ENCODE data around the gene GPNMB. TPM values are rescaled to one million over a fixed set of nuclear protein-coding genes. Genes with fewer than 3 reads are reported as not detected.

GPNMB gene
- total RNA-seq, 2 experiments from 2014 or later, result 1.2 to 1.5 TPM

- Mint-ChIP-seq H3K9me3 (no peaks in the 10 kb centered on the region), H3K4me1 (ENCODE audit: low read depth) (no peaks in the 10 kb centered on the region), H3K27me3 (no peaks in the 10 kb centered on the region), H3K4me3 (no peak overlapping the region), H3K27ac (no peak overlapping the region), H3K36me3 (ENCODE audit: low read depth) (no peaks in the 10 kb centered on the region)
- DNase-seq (no peak), ATAC-seq (no peak)
- intact Hi-C loops (cut with micrococcal nuclease), result no loop called here
- ChIA-PET CTCF (no interaction called here), POLR2A (interaction anchor here (0.6 kb wide), 1 partner anchor 223 kb away, joined by 3 read pairs; no protein-coding TSS in a partner anchor)
- no peak for TF ChIP-seq CTCF (IDR thresholded peaks at IDR 0.05)
These were observed 10.8 kb upstream of the GPNMB start for GRCh38 chr7:23235813-23236221.

DNA sequence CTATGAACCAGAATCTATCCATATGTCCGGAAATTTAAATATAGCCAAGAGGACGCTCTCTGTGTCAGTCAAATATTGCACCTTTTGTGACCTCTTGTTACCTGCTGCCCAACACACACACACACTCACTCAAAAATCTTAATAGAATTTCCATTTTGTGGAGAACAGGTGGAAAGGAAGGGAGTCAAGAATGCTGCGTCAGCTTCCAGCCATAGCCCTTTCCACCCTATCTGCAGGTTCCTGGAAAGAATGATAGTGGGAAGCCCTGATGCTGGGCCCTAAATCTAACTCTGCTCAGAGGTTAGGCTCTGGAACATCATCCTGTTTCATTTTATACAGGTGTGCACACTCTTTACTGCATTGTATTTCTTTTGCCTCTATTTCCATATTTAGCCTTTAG, 9.6 kb upstream of the GPNMB start:
- no peak overlapping the region for H3K4me3 Mint-ChIP-seq
- intact Hi-C loops (cut with micrococcal nuclease), result no loop called here
- no peak for TF ChIP-seq CTCF (IDR thresholded peaks at IDR 0.05)
- ChIA-PET CTCF (no interaction called here), POLR2A (no interaction called here)
- ATAC-seq, result no peak
- H3K9me3 Mint-ChIP-seq, result no peaks in the 10 kb centered on the region
- H3K36me3 Mint-ChIP-seq (ENCODE audit: low read depth), result no peaks in the 10 kb centered on the region
- H3K27ac Mint-ChIP-seq, result no peak overlapping the region
- H3K4me1 Mint-ChIP-seq (ENCODE audit: low read depth), result no peaks in the 10 kb centered on the region
- H3K27me3 Mint-ChIP-seq, result no peaks in the 10 kb centered on the region
- no peak for DNase-seq

- no peak for DNase-seq
- CTCF ChIA-PET, result no interaction called here
- H3K9me3 Mint-ChIP-seq, result no peaks in the 10 kb centered on the region
These were observed 7.5 kb upstream of the GPNMB start for GRCh38 chr7:23238983-23239652.

DNA sequence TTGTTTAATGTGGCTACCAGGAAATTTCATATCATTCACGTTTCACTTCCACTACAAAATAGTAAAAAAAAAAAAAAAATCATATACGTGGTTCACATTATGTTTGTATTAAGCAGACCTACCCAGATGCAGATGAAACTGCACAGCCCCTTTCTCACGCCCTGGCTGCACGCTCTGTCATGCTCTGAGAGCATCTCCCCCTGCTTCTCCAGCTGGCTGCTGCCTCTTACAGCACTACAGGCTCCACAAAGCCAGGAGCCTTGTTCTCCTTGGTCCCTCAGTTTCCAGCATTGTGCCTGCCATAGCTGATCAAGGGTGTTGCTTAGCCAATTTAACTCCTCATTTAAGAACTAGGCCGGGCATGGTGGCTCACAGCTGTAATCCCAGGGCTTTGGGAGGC, 6.9 kb upstream of the GPNMB start:
- Mint-ChIP-seq H3K9me3 (no peaks in the 10 kb centered on the region), H3K4me1 (ENCODE audit: low read depth) (no peaks in the 10 kb centered on the region), H3K4me3 (no peak overlapping the region), H3K27ac (no peak overlapping the region), H3K27me3 (peaks cover 8% of the 10 kb centered on the region), H3K36me3 (ENCODE audit: low read depth) (no peaks in the 10 kb centered on the region)
- ChIA-PET CTCF (no interaction called here), POLR2A (no interaction called here)
- DNase-seq, result no peak
- TF ChIP-seq CTCF (IDR thresholded peaks at IDR 0.05), result no peak
- intact Hi-C loops (cut with micrococcal nuclease), result no loop called here
- ATAC-seq, result no peak

More at GRCh38 chr7:23238983-23239652, 7.5 kb upstream of the GPNMB start:
- Mint-ChIP-seq H3K4me3 (no peak overlapping the region), H3K36me3 (ENCODE audit: low read depth) (no peaks in the 10 kb centered on the region), H3K27me3 (peaks cover 5% of the 10 kb centered on the region), H3K4me1 (ENCODE audit: low read depth) (no peaks in the 10 kb centered on the region), H3K27ac (no peak overlapping the region)
- POLR2A ChIA-PET, result no interaction called here
- intact Hi-C loops (cut with micrococcal nuclease), result no loop called here
- no peak for TF ChIP-seq CTCF (IDR thresholded peaks at IDR 0.05)
- ATAC-seq, result no peak

DNA sequence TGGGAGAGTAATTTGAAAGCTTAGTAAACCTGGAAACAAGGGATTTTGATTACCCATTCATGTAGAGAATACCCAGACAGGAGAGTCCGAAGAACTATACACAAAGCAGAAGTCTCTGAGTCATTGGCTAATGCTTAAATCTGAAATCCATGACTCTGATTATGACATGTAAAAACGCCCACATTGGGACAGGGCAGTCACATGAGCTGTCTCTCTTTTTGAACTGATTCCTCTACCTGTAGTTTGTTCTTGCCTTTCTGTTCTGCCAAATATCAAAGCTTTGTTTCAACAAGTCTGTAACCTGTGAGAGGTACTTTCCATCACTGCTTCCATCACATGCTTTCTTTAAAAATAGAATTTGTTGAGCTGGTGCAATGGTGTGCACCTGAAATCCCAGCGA, 4.3 kb upstream of the GPNMB start:
- Mint-ChIP-seq H3K36me3 (ENCODE audit: low read depth) (no peaks in the 10 kb centered on the region), H3K9me3 (no peaks in the 10 kb centered on the region), H3K27ac (no peak overlapping the region), H3K4me3 (no peak overlapping the region), H3K4me1 (ENCODE audit: low read depth) (no peaks in the 10 kb centered on the region), H3K27me3 (peaks cover 22% of the 10 kb centered on the region)
- DNase-seq, result no peak
- ChIA-PET POLR2A (no interaction called here), CTCF (no interaction called here)
- no peak for TF ChIP-seq CTCF (IDR thresholded peaks at IDR 0.05)
- ATAC-seq, result no peak
- intact Hi-C loops (cut with micrococcal nuclease), result no loop called here

Data from activated CD8-positive, alpha-beta T cell treated with anti-CD3 and anti-CD28 coated beads for 36 hours (primary cell).